NCI-H1048 (cell line): ENCODE data around the gene WFDC5.

ENCODE experiments used
- DNase-seq: peaks from one replicate; lab custom pipeline; 2025; lab: John Stamatoyannopoulos, UW

The WFDC5 gene

GRCh38 chr20:45115386-45115774 lies 406 bp upstream of the WFDC5 start:
- DNase-seq = no peak

DNA sequence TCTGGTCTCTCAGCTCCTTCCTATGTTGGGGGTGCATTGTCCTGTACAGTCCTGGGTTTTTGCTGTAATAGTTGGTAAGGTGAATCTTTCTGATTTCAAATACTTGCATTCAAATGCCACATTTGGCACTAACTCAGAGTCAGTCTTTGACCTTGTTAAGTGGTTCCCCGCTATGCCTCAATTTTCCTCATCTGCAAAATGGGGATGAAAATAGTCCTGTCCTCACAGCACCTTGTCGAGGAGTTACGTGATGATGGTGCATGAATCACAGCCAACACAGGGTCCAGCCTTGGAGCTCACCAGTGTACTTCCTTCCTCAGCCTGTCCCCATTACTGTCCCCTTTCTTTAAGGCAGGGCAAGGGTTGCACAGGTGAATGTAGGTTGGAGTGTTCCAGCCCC lies 1.1 kb downstream of the WFDC5 start:
- DNase-seq = no peak

- DNase-seq = no peak
These were observed 2.2 kb downstream of the WFDC5 start for GRCh38 chr20:45112754-45113153.

GRCh38 chr20:45111799-45112471 lies 3.0 kb downstream of the WFDC5 start:
- no peak for DNase-seq

DNA sequence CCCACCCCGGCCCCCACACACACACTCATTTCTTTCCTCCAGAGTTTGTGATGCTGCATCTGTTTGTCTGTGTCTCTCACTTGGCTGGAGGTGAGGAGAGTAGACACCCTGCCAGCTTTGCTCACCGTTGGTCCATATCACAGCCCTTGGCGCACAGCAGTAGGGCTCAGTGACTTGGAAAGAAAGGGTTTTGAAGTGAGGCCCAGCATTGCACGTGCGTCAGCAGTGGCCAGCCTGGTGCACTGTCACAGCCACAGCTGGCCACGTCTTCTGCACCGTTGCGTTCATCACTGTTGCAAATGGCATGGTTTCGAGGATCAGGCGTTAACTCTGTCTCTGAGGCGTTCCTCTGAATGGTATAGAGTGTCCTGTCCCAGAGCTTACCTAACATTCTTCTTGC lies 3.7 kb downstream of the WFDC5 start:
- no peak for DNase-seq

GRCh38 chr20:45110301-45110700 lies 4.7 kb downstream of the WFDC5 start:
- no peak for DNase-seq

DNA sequence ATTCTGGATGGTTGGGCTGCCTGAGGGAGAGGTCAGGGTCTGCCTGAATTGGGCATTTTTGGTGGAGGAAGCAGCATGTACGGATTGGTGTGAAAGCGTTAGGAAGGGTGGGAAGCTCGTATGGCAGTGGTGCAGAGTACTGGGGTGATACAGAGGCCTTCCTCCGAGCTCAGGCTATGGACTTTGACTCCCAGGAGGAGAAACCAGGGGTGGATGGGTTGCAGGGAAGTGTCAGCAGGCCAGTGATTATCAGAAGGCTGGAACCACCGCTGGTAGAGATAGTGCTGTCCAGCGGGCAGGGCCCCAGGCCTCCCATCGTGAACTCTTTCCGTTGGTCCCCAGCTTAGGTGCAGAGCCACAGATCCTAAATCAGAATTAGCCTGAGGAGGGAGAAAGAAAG lies 5.3 kb downstream of the WFDC5 start:
- DNase-seq = no peak

DNA sequence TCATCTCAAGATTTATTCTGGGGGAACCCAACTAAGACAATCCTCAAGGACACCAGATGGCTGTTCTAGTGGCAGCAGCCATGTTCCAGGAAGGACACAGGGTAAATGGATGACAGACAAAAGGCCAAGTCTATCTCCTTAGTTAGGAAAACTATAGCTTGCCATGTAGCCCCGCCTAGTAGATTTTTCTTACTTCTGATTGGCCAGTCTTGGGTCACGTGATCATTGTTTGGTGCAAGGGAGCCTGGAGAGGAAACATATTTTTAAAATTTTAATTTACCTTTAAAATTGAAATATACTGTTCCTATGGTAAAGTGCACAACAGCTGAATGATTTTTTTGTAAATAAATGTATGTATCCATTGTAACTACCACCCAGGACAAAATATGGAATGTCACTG lies 9.7 kb downstream of the WFDC5 start:
- no peak for DNase-seq

DNA sequence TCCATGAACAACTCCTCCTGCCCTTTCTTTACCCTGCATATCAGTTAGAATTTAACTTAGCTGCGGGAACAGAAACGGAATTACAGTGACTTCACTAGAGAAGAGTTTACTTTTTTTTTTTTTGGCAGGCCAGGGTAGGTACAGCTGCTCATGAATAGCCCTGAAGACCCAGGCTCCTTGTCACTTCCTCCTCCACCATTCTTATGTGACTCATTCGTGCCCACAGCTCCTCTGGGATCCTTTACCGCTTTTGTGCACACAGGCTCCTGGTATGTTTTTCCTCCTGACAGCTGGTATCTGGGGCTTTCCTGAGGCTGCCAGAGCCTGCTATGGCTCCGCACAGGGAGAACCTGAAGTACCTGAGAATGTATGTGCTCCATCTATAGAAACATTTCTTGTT lies 10.2 kb downstream of the WFDC5 start:
- no peak for DNase-seq

DNA sequence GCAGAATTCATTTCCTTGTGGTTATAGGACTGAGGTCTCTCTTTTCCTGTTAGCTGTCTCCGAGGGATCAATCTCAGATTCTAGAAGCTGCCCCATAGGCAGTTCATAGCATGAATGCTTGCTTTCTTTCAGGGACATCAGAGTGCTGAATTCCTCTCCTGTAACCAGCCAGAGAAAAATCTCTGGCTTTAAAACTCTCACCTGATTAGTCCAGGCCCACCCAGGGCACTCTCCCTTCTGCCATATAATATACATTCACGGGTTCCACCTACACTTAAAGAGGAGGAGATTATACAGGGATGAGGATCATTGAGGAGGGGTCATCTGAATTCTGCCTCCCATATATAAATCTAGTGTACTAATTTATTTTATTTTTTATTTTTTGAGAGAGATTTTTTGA lies 11.9 kb downstream of the WFDC5 start:
- no peak for DNase-seq

DNA sequence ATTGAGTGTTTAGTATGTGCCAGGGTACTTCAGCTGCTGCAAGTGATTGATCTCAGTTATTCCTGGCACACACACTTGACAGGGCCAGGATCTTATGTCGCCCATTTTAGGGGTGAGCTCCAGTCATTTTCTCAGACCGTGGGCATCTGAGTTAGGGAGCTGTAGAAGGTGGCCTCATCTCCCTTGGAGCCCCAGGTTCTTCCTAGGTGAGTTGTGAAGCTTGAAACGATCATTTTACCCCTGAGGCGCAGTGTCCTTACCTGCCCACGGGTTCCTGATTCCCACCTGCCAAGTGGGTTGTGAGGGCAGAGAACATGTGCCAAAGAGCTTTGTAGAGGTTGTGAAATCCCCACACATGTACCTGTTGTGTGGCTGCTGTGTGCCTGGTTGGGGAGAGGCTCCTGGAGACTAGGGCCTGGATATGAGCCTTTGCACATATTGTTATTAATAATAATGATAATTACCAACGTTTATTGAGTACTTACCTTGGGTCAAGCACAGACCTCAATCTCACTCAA lies 13.6 kb downstream of the WFDC5 start:
- DNase-seq = no peak

DNA sequence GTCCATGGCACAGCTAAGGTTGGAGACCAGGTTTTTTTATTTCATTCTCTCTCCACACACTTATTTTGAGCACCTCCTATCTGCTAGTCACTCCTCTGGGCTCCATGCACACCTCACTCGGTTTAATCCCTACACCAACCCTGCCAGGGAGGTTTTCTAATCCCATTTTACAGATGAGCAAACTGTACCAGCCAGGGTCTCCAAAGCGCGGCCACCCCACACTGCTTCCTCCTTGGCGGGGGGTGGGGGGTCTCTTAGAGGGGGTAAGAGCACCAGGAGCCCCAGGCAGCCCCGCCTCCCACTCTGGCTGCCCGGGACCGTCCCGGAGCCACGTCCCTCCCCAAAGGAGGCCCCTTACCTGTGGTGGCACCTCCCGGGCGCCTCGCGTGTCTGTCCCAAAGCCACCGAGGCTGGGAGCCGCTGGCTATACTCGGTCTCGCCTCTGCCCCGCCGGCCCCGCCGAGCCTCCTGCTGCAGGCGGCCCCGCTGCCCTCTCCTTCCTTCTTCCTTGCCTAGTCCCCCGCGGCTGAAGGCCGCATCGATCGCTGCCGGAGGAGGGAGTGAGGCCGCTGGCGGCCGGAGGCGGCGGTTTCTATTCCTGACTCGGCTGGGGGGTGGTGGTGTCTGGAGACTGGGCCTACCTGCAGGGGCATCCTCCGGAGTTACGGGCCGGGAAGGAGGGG lies 14.3 kb downstream of the WFDC5 start, which contains the start of gene KCNS1:
KCNS1 (minus strand) TSS at position 565 of the 683 bp plus-strand sequence. CDS start 1,891 bp downstream, outside the sequence.
- no peak for DNase-seq

GRCh38 chr20:45098103-45098773 lies 16.7 kb downstream of the WFDC5 start:
- no peak for DNase-seq

DNA sequence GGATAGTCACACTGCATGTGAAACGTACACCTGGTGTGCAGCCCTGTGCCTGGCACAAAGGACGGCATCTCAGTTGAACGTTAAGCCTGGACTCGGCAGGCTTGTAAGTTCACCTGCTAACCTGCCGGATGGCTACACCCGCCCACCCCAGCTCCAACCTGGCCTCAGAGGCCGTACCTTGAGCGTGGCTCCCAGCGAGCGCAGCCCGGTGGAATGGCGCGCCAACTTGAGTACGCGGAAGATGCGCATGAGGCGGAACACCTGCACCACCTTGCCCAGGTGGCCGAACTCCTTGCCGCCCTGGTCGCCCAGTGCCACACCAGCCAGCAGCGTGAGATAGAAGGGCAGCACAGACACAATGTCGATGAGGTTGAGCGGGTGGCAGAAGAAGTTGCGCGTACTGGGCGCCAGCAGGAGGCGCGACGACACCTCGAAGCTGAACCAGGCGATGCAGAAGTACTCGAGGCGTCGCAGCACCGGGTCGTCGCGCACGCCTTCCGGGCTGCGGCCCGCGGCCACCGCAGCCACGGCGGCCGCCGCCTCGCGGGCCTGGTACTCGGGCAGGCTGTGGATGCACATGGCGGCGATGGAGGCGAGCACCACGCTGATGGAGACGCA lies 17.4 kb downstream of the WFDC5 start:
- DNase-seq = no peak

DNA sequence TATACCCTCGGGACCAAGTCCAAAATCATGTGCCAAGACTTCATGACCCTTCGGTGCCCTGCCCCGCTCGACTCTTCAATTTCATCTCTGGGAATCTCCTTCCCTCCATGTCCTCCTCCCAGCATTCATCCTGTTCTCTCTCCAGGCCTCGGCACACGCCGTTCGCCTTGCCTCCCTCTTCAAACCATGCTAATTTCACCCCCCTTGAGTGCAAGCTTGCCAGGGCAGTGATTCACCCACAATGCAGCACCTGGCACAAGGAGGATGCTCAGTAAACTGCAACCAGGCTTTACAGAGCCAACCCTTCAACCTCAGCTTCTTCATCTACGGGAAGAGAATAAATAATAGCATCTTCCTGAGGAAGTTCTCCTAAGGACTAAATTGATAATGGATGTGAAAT lies 18.2 kb downstream of the WFDC5 start:
- DNase-seq = no peak

DNA sequence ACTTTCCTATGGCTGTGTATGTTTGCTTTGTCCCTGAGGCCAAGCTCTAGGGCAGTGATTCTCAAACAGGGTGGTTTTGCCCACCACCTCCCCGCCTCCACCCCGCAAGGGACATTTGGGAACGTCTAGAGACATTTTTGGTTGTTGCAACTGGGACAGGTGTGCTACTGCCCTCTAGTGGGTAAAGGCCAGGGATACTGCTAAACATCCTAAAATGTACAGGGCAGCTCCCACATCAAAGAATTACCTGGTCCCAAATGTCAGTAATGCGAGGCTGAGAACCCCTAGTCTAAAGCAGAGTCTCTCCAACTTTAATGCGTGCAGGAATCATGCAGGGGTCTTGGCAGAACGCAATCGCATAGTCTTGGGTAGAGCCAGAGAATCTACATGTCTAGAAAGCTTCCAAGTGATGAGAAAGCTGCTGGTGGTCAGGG lies 19.2 kb downstream of the WFDC5 start:
- DNase-seq = no peak

- DNase-seq = no peak
These were observed 20.0 kb downstream of the WFDC5 start for GRCh38 chr20:45094864-45095574.

- no peak for DNase-seq
These were observed 20.8 kb downstream of the WFDC5 start for GRCh38 chr20:45094201-45094600.

GRCh38 chr20:45092898-45093297 lies 22.1 kb downstream of the WFDC5 start:
- DNase-seq = no peak

DNA sequence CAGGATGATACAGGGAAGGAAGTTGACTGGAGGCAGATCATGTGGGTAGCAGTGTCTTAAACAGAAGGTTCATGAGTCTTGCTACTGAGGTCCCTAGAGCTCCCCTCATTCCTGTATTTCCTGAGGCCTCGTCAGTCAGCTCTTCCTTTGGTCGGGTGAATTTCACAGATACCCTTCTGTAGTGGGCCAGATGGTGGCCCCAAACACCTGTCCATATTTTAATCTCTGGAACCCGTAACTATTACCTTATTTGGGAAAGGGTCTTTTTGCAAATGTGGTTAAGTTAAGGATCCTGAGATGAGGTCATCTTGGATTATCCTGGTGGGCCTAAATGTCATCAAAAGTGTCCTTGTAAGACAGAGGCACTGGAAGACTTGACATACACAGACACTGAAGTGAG lies 23.6 kb downstream of the WFDC5 start:
- no peak for DNase-seq

DNA sequence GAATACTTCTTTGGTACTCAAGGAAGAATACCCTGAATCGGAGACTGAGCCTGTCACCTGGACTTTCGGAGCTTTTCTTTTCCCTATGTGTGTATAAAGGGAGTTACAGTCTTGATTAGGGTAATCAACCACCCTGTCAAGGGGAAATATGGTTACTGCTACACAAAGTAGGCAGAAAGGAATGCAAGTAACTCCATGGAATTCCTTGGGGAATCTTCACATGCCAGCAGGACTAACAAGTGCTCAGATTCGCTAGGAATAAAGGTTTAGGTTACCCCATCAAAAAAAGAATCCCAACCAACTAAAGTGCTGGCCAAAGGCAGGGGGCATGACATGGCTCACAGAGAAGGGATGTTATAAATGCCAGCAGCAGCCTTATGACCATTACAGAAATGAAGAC lies 24.5 kb downstream of the WFDC5 start:
- no peak for DNase-seq

DNA sequence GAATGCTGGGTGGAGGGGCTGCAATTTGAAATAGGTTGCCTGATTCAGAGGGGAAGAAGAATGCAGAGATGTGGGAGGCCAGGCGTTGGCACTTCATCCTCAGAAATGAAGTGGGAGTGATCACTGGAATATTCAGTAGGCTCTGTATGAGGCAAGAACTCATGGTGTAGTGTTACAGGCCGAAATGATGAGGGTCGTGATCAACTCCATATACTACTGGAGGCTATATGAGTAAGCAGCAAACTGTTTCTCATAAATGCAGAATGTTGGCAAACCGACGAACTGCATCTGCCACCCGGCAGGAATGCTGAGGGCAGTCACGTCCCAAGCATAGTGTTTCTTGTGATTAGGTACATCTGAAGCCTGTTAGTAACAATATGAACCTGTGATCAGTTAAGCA lies 26.7 kb downstream of the WFDC5 start:
- no peak for DNase-seq
